A549 treated with Hydrocortisone at 1 μM for 4 hours (cell line): ENCODE data around the gene ST6GAL2. TPM values are rescaled to one million over a fixed set of nuclear protein-coding genes. Genes with fewer than 3 reads are reported as not detected.

Source experiments
- total RNA-seq: library from RNA; stranded (reverse); fragments of 200-300 nt; extraction: Qiagen RNA extraction; gene quantifications from 5 replicates; pipeline ENCODE4 v1.2.3, GENCODE V29; 2022

The ST6GAL2 gene, protein sequence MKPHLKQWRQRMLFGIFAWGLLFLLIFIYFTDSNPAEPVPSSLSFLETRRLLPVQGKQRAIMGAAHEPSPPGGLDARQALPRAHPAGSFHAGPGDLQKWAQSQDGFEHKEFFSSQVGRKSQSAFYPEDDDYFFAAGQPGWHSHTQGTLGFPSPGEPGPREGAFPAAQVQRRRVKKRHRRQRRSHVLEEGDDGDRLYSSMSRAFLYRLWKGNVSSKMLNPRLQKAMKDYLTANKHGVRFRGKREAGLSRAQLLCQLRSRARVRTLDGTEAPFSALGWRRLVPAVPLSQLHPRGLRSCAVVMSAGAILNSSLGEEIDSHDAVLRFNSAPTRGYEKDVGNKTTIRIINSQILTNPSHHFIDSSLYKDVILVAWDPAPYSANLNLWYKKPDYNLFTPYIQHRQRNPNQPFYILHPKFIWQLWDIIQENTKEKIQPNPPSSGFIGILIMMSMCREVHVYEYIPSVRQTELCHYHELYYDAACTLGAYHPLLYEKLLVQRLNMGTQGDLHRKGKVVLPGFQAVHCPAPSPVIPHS
- total RNA-seq, result 10.3 to 19.6 TPM (median 13.8 TPM) in 5 replicates

DNA sequence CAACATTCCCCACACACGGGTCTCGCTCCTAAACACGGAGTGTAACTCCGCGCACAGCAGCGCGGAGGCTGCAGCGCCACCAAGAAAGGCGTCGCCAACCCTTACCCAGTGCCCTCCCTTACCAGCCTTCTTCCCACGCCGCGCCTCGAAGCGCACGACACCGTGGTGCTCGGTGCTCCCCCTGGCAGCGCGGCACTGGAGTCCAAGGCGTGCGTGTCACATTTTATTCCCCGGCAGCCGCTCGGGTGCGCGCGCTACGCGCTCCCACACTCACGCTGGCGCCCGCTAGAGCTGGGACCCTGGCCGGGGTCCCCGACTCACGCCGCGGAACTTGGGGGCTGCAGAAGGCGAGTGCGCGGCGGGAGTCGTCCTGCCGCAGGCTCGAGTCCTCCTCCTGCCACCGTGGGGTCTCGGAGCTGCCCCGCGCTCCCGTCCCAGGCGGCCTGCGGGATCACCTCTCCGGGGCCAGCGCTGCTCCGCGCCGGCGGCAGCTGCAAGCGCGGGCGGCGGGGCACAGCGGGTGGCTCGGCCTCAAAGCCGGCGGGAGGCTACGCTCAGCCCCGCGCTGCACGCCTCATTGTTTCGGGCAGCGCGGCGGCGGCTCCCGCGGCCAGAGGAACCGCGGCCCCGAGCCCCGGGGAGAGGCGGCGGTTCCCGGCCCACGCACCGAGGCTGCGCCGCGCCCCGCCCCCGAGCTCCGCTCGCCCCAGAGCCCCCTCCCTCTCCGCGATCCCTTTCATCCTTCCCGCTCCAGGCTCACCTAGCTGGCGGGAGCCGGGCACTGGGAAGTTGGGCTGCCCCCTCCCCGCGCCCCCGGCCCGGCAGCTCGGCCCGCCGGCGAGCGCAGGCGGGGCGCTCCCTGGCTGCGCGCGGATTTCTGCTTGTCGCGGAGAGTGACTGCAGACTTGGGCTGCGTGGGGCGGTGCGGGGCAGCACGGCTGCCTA lies at the start of gene ST6GAL2:
Gene ST6GAL2, minus strand, starts transcription at position 197 of the 945 bp plus-strand sequence. CDS start 42,190 bp downstream, outside the sequence.

